ENCODE measurements around the gene DUSP5.
"Not testable (repeated sequence)": the region's sequence is repeated elsewhere in the genome, so short reads cannot be mapped to it uniquely, and the experiment has no call there.

Gene DUSP5

GRCh38 chr10:110522365-110522988 lies 24.8 kb downstream of the DUSP5 start:
- DNase-seq (ENCODE audit: low read depth) = no peak

DNA sequence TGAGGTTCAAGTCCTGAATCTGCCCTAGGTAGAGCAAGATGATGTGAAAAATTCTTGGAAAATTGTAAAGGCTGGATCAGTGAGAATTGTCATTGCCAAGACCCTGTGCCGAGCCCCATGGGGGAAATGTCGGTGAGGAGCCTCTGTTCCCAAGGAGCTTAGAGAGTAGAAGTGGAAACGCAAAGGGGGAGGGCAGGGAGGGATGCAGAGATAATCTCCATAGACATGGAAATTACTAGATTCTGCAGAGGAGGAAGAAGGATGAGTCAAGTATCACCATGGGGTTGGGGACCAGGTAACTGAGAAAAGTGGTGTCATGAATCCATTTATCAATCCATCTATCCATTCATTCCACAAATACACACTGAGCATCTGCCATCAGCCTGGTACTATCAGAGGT lies 26.0 kb downstream of the DUSP5 start:
- no peak for DNase-seq (ENCODE audit: low read depth)

- DNase-seq (ENCODE audit: low read depth) = no peak
Measured at GRCh38 chr10:110524179-110524858, 26.6 kb downstream of the DUSP5 start.

- DNase-seq (ENCODE audit: low read depth) = no peak
Measured at GRCh38 chr10:110524859-110525232, 27.1 kb downstream of the DUSP5 start.

DNA sequence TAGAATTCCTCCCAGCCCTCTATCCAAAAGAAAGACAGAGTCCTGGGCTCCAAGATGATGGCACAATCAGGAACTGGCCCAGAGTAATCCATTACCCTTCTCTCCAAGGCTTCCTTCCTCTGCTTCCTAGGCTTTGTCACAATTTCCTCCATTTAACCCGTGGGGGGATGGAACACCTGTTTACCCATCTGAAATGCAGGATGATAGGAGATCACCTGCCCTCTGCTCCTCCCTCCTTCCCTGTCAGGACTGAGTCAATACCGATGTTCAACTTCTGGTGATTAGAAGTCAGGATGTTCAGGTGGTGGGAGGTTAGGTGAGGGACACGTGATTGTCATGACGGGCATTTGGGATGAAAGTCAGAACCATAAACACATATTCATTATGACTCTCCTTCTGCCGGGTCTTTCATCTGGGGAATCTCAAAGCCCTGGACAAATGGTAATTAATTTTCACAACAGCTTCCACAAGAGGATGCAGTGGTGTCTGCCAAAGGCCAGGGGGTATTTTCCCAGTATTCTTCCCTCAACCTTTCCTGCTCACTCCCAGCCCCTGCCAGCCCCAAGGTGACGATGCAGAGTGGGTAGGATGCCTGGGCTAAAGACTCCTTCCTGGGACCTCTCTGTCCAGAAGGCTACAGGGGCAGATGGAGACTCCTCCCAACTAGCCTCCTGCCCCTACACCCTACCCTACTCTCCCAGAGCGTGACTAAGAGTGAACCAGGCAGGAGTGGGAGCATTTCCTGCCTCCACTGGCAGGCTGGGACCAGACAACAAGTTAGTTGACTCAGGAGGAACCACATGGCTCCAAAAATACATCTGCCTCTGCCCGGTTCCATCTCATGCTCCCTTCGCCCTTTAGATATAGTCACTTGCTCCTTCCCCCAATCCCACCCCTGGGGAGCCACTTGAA lies 27.9 kb downstream of the DUSP5 start:
- no peak for DNase-seq (ENCODE audit: low read depth)

GRCh38 chr10:110527731-110528171 lies 30.0 kb downstream of the DUSP5 start:
- no peak for DNase-seq (ENCODE audit: low read depth)

DNA sequence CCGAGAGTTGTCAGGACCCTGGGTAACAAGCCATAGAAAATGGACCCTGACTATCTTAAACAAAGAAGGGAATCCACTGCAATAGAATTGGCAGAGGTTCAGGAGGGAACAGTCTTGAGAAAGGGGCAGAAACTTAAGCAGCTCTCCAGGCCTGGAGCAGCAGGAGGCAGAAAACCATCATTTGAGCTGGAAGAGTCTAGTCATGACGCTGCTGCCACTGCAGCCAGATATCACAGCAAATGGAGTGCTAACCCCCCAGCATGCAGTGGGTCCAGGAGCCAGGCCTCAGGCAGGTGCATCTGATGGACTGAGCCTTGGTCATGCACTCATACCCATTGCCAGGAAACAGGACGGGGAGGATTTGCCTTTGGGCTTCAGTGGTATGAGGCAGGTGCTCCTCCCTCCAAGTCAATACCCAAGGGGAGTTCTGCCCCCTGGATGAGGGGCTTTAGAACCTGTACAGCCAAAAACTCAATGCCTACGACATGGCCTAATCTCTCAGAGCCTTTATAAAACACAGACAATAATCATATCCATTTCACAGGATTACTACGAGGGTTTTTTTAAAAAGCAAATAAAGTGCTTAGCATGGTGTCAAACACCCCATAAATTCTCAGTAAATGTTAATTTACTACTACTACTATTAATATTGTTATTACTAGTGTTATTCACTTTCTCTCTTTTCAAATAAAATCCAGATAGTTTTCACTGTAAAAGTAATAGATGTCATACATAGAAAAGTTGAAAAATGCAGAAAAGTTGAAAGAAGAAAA lies 30.7 kb downstream of the DUSP5 start:
- no peak for DNase-seq (ENCODE audit: low read depth)

DNA sequence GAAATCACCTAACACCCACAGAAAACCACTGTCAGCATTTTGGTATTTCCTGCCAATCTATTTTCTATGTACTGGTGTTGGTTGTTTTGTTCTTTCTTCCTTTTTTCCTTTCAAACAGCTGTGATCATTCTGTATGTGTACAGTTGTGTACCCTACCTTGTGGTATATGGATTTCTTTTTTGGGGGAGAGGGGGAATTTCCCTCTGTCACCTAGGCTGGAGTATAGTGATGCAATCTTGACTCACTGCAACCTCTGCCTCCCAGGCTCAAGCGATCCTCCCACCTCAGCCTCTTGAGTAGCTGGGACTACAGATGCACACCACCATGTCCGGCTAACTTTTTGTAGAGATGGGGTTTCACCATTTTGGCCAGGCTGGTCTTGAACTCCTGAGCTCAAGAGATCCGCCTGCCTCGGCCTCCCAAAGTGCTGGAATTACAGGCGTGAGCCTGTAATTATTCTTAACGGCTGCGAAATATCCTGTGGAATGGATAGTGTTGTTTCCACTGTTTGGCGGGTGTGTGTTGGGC lies 31.4 kb downstream of the DUSP5 start:
- DNase-seq (ENCODE audit: low read depth) = not testable (repeated sequence)

- DNase-seq (ENCODE audit: low read depth) = no peak
Measured at GRCh38 chr10:110529596-110530011, 31.9 kb downstream of the DUSP5 start.

DNA sequence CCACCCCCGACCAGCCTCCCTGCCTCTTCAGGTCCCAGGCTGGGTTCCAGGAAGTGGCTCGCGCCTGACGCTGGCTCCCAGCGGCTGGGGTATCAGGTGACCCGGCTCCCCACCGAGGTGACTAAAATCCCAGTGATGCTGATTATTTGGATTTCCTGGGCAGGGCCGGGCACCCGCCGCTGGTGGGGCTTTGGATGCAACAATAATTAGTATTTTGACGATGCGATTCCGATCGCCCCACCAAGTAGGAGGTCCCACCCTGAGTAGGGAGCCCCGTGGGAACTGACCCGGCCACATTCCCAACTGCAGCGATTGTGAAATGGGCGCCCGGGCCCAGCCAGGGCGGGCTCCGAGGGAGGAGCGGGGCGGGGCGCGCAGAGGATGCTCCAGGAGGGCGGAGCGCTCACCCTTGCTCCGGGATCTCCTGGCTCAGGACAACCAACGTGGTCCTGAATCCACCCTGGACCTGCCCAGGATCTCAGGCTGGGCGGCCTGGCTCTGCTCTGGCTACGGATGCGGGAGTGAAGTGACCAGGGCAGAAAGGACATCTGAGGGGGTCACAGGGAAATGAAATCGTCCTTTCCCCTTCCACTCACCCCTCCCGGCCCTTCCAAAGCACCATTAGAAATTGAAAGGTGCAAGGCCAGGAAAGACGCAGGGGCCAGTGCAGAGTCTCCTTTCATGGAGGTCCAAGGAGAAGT lies 32.6 kb downstream of the DUSP5 start:
- DNase-seq (ENCODE audit: low read depth) = no peak

- no peak for DNase-seq (ENCODE audit: low read depth)
Measured at GRCh38 chr10:110531687-110532086, 34.0 kb downstream of the DUSP5 start.

GRCh38 chr10:110532628-110533027 lies 34.9 kb downstream of the DUSP5 start:
- DNase-seq (ENCODE audit: low read depth) = not testable (repeated sequence)

DNA sequence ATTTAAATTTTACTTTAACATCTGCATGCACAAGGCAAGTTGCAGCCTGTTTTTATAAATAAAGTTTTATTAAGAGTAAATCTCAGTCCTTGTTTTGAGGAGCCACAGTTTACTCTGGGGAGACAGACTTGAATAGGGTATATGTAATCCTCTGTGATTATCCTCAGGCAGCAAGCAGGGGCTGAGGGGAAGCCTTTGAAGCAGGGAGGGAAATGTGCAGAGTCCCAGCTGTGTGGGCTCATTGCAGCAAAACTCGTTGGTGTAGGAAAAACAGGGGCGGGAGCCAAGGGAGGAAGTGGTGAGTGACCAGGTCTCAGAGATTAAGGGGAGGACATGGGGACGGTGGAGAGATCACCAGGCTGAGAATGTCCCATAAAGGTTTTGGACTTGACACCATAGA lies 35.4 kb downstream of the DUSP5 start:
- DNase-seq (ENCODE audit: low read depth) = no peak

GRCh38 chr10:110534571-110534970 lies 36.9 kb downstream of the DUSP5 start:
- no peak for DNase-seq (ENCODE audit: low read depth)

GRCh38 chr10:110535958-110536891 lies 38.5 kb downstream of the DUSP5 start:
- DNase-seq (ENCODE audit: low read depth) = no peak

GRCh38 chr10:110539091-110539490 lies 41.4 kb downstream of the DUSP5 start:
- DNase-seq (ENCODE audit: low read depth) = no peak

DNA sequence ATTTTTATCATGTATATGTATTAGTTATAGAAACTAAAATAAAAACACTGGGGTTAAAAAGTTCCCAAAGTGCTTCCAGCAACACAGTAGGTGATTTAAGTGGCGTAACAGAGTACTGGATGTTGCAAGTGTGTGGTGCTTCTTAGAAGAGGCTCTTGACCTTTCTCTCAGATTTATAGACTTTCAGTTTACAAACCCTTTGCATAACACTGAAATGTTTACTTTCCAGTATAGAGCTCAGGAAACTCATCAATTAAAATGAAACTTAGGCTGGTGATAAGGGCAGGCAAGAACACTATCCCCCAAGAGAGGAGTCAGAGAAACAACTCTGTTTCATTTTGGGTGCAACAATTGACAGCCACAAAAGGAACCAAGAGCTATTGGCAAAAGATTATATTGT lies 42.3 kb downstream of the DUSP5 start:
- DNase-seq (ENCODE audit: low read depth) = no peak

DNA sequence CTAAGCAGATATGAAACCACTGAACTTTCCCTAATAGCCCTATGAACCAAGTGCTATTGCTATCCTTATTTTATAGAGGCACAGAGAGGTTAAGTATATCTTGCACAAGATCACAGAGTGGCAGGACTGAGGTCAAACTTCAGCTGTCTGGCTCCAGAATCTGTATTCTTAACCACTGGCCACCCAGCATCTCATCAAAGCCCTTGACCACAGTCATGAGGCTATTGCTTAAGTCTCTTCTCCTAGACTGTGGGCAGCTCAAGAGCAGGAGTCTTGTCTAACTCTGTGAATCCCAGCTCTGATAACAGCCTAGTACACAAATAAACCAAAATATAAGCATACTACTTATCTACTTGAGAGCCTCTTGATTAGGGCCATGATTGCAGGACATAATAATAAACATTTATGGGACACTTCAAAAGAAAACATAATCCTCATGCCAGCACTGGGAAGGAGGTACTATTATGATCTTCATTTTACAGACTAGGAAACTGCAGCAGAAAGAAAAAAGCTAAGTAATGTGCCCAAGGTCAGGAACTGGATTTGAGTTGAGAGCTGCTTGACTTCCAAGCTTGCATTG lies 47.3 kb downstream of the DUSP5 start:
- no peak for DNase-seq (ENCODE audit: low read depth)

GRCh38 chr10:110546077-110546476 lies 48.4 kb downstream of the DUSP5 start:
- no peak for DNase-seq (ENCODE audit: low read depth)
